A673 (cell line): ENCODE data around the gene EPB41L4A. TPM values are rescaled to one million over a fixed set of nuclear protein-coding genes. Genes with fewer than 3 reads are reported as not detected.
"Not testable (repeated sequence)": the region's sequence is repeated elsewhere in the genome, so short reads cannot be mapped to it uniquely, and the experiment has no call there.

ENCODE experiments used
- BruUV-seq: library from RNA; stranded (reverse); fragments of 400-500 nt; replicated peaks from 2 replicates; lab custom pipeline; 2021; lab: Mats Ljungman, UMichigan
- CTCF ChIA-PET: fragments of 300-600 bp; sonication (Branson Sonifier 250); formaldehyde crosslinking; loops from one replicate; lab custom pipeline; 2022; ENCODE audit warnings: antibody characterized with exemption; lab: Charles Lee
- POLR2A ChIA-PET: fragments of 300-600 bp; sonication (Branson Sonifier 250); formaldehyde crosslinking; loops from one replicate; lab custom pipeline; 2022; ENCODE audit warnings: antibody characterized with exemption; ENCODE audit not compliant: low non-redundant PET; lab: Charles Lee
- DNase-seq: peaks from one replicate; pipeline ENCODE4 v3.0.0-alpha.2; 2015; ENCODE audit warnings: low spot score
- H3K27ac ChIP-seq: fragments of 200-600 bp; sonication (generic); 2 replicates; pipeline ENCODE4 v1.5.1; 2016; ENCODE audit warnings: mixed run types, low read depth, mild to moderate bottlenecking, mixed read lengths, antibody characterized with exemption, low read length; ENCODE audit not compliant: poor library complexity, severe bottlenecking
- H3K27me3 ChIP-seq: fragments of 200-600 bp; sonication (generic); replicated peaks from 2 replicates; pipeline ENCODE4 v1.6.1; 2017; ENCODE audit warnings: mixed run types, low read depth, mild to moderate bottlenecking, mixed read lengths, antibody characterized with exemption, low read length; ENCODE audit not compliant: insufficient read depth, poor library complexity
- H3K36me3 ChIP-seq: fragments of 200-600 bp; sonication (generic); 2 replicates; pipeline ENCODE4 v1.6.1; 2016; ENCODE audit warnings: mixed run types, mild to moderate bottlenecking, mixed read lengths, antibody characterized with exemption, low read length; ENCODE audit not compliant: insufficient read depth, poor library complexity, severe bottlenecking
- H3K4me1 ChIP-seq: fragments of 200-600 bp; sonication (generic); 2 replicates; pipeline ENCODE4 v1.6.1; 2017; ENCODE audit warnings: mixed run types, mild to moderate bottlenecking, mixed read lengths, antibody characterized with exemption, low read length; ENCODE audit not compliant: insufficient read depth, poor library complexity, severe bottlenecking
- H3K4me3 ChIP-seq: fragments of 200-600 bp; sonication (generic); 2 replicates; pipeline ENCODE4 v1.5.1; 2016; ENCODE audit warnings: low read depth, mixed run types, mild to moderate bottlenecking, mixed read lengths, low read length; ENCODE audit not compliant: poor library complexity, severe bottlenecking
- H3K9me3 ChIP-seq: fragments of 200-600 bp; sonication (generic); 2 replicates; pipeline ENCODE4 v1.6.1; 2016; ENCODE audit warnings: mixed run types, low read depth, mild to moderate bottlenecking, mixed read lengths, antibody characterized with exemption, low read length; ENCODE audit not compliant: poor library complexity, severe bottlenecking
- CTCF ChIP-seq: fragments of 300-800, 200-600 bp; sonication (generic); conservative IDR thresholded peaks from 2 replicates; pipeline ENCODE4 v1.5.1; 2017; ENCODE audit warnings: low read depth, mild to moderate bottlenecking, antibody characterized with exemption, low read length, moderate library complexity, mixed read lengths
- EZH2 ChIP-seq: fragments of 200-600 bp; sonication (generic); IDR thresholded peaks from 2 replicates; pipeline ENCODE4 v1.6.1; 2017; ENCODE audit warnings: borderline replicate concordance, low read depth, mild to moderate bottlenecking, mixed read lengths, antibody characterized with exemption, low read length; ENCODE audit not compliant: poor library complexity, severe bottlenecking
- intact Hi-C: fragments of 100-400 bp; cut with micrococcal nuclease; formaldehyde crosslinking; loops from one replicate; pipeline ENCODE4 v1.10.0; 2022; ENCODE audit not compliant: unreplicated experiment
- total RNA-seq: library from RNA; stranded (reverse); gene quantifications from 2 replicates; pipeline ENCODE4 v1.2.3, GENCODE V29; 2021

The EPB41L4A gene
- total RNA-seq, 1 experiment from 2014 or later, result not detected

GRCh38 chr5:112367400-112367799 is 51.7 kb downstream of the EPB41L4A start:
- intact Hi-C loops, result no loop called here
- POLR2A ChIA-PET, result no interaction called here
- CTCF ChIA-PET, result no interaction called here
- Histone ChIP-seq H3K9me3 (no peaks in the 10 kb centered on the region), H3K36me3 (no peaks in the 10 kb centered on the region), H3K4me1 (no peaks in the 10 kb centered on the region), H3K4me3 (no peak overlapping the region), H3K27me3 (no peaks in the 10 kb centered on the region), H3K27ac (no peak overlapping the region)
- BruUV-seq, result no TSS peak
- TF ChIP-seq CTCF (no peak), EZH2 (no peak)
- no peak for DNase-seq

GRCh38 chr5:112366987-112367386 is 52.1 kb downstream of the EPB41L4A start:
- Histone ChIP-seq H3K4me1 (no peaks in the 10 kb centered on the region), H3K27me3 (no peaks in the 10 kb centered on the region), H3K4me3 (no peak overlapping the region), H3K9me3 (no peaks in the 10 kb centered on the region), H3K36me3 (no peaks in the 10 kb centered on the region), H3K27ac (no peak overlapping the region)
- CTCF ChIA-PET, result no interaction called here
- no peak for TF ChIP-seq EZH2
- TF ChIP-seq CTCF, result peak; percentile 46
- no TSS peak for BruUV-seq
- intact Hi-C loops, result no loop called here
- DNase-seq, result peak; percentile 6
- POLR2A ChIA-PET, result no interaction called here

- H3K4me3 ChIP-seq, intact Hi-C loops, H3K4me1 ChIP-seq, H3K9me3 ChIP-seq, BruUV-seq, H3K27ac ChIP-seq, CTCF ChIA-PET, H3K36me3 ChIP-seq, POLR2A ChIA-PET, DNase-seq, H3K27me3 ChIP-seq: not testable (repeated sequence)
These were observed 58.3 kb downstream of the EPB41L4A start for GRCh38 chr5:112360740-112361139.

- CTCF ChIA-PET, result no interaction called here
- no TSS peak for BruUV-seq
These were observed 62.7 kb downstream of the EPB41L4A start for GRCh38 chr5:112356178-112356956.

More at GRCh38 chr5:112356178-112356956, 62.7 kb downstream of the EPB41L4A start:
- POLR2A ChIA-PET, result no interaction called here
- Histone ChIP-seq H3K4me3 (no peak overlapping the region), H3K27ac (no peak overlapping the region), H3K9me3 (no peaks in the 10 kb centered on the region), H3K27me3 (no peaks in the 10 kb centered on the region), H3K4me1 (no peaks in the 10 kb centered on the region), H3K36me3 (no peaks in the 10 kb centered on the region)
- no peak for TF ChIP-seq EZH2
- no peak for TF ChIP-seq CTCF
- DNase-seq, result no peak
- intact Hi-C loops, result no loop called here
